HG03439 (cell line): ENCODE measurements around the gene ACTR2.

Source experiments
- ATAC-seq: cut with Tn5 transposase; IDR thresholded peaks from one replicate; pipeline ENCODE4 v1.9.1; 2021; ENCODE audit warnings: mild to moderate bottlenecking, moderate library complexity; ENCODE audit not compliant: unreplicated experiment

Gene ACTR2

DNA sequence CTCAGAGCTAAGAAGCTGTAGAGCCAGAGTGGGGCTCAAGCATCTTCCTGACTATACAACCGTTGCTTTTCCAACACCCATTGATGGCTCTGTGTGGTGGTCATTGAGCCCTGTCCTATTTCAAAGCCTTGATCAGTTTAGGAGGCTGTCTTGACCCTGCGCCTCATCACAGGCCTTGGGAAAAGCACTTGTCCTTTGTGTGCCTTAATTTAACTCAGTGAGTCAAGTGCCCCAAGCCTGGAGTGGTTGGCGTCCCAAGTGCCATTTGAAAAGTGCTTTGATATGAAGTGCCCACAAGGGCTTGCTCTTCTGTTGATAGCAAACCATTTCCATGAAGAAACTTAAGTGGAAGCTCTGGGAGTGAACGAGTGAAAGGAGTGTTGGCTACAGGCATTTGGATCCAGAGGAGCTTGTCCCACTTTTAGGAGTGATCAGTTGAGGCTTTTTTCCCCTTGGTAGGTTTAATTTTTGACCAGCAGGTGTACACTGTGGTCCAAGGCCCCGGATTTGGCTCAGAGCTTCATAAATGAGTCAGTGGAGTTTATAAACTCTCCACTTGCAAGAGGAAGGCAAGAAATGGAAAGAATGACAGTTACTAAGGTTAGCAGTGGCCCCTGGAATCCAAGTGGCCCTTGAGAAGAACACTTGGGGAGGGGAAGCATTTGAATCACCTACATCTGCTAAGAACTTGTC, 50.3 kb downstream of the ACTR2 start:
- no peak for ATAC-seq

DNA sequence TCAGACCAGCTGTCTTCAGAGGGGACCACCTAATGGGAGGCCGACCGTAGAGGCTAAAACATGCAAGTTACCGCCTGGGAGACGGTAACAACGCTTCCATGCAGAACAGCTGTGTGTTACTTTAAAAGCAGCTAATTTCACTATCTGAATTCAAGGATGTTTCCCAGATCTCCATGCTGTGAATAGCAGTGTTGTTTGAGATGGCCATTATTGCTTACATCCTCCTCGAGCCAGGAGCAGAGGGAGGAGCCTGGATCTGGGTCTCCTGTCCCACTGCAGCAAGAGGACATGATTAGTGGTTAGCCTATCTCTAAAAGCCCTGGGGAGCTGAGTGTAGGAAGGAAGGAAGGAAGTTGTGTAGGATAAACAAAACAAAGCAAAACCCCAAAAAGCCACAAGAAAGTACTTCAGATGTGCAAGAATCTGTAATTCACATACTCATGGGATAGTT, 50.9 kb downstream of the ACTR2 start:
- ATAC-seq: no peak

DNA sequence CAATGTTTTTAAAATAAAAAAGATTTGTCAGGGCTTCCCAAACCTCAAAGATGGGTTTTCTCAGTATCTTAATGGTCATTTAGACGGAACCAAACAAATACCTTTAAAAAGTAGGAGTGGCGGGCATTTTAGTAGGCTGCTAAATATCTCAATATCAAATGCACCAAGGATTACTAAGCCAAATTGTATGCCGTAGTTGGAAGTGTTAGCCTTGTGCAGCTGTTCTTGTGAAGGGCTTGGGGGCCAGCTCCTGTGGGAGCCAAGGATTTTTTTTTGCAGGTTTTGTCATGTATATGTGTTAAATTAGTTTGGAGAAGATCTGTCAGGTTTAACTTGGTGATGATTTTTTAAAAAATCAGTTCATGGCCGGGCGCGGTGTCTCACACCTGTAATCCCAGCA, 52.1 kb downstream of the ACTR2 start:
- ATAC-seq: no peak

DNA sequence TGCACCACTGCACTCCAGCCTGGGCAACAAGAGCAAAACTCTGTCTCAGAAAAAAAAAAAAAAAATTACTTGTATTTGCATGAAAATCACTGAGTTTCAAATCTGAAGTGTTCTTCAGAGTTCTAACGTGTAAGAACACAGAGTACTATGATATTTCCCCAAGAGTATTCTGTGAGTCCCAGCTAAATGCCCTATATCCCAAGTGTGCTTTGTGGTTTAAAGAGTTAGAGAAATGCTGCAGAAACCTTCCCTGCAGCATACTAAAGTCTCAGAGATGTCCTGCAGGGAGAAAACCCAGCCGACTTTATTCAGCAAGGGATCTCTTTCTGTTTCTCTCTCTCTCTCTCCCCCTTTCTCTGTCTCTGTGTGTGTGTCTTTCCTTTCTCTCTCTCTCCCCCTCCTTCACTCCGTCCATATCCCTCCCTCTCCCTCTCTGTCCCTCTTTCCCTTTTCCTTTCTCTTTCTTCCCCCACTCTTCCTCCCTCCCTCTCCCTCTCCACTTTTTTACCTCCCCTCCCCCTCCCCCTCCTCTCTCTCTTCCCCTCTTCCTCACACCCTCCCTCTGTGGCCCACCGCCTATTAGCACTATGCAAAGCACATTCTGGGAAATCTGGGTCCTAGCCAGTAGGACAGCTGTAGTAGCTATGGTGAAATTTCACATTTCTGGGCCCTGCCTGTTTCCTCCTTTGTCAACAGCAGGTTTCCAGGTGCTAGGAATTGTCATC, 54.2 kb downstream of the ACTR2 start:
- no peak for ATAC-seq

DNA sequence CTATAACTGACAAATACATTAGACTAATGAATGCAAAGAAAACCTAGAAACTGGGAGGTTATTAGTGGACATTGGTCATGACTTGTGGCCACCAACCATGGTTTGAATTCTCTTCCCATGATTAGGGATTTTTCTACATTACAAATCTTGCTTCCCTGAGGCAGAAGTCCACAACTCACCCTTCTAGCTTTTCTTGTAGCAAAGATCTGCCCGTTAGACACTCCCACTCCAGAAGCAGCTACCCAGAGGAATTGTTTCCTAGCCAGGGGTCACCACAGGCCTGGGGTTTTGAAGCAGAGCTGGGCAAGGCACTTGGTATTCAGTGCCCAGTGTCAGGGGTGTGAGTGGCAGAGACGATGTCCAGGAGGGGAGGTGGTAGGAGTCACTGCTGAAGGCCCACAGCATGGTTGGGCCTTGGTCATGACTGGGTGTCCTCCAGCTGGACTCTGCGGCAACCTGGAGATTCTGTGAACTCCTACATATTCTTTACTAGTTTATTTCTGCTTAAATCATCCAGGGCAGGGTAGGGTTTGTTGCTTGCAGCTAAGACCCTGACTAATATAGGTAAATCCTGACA, 54.9 kb downstream of the ACTR2 start:
- ATAC-seq: no peak

DNA sequence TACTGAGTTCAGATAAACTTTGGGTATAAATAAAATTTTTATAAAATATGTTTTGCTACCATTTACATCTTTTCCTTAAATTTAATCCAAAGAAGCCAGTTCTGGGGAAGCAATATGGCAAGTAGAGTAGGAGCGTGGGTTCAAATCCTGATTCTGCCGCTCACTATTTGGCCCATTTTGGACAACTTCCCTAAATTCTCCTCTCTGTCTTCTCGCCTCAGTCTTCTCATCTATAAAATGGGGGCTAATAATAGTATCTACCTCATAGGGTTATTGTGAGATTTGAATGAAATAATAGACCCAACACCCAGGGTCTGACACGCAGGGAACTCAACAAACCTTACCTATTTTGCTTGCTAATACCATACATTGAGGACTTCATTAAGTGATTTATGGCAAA, 59.7 kb downstream of the ACTR2 start:
- ATAC-seq: no peak

DNA sequence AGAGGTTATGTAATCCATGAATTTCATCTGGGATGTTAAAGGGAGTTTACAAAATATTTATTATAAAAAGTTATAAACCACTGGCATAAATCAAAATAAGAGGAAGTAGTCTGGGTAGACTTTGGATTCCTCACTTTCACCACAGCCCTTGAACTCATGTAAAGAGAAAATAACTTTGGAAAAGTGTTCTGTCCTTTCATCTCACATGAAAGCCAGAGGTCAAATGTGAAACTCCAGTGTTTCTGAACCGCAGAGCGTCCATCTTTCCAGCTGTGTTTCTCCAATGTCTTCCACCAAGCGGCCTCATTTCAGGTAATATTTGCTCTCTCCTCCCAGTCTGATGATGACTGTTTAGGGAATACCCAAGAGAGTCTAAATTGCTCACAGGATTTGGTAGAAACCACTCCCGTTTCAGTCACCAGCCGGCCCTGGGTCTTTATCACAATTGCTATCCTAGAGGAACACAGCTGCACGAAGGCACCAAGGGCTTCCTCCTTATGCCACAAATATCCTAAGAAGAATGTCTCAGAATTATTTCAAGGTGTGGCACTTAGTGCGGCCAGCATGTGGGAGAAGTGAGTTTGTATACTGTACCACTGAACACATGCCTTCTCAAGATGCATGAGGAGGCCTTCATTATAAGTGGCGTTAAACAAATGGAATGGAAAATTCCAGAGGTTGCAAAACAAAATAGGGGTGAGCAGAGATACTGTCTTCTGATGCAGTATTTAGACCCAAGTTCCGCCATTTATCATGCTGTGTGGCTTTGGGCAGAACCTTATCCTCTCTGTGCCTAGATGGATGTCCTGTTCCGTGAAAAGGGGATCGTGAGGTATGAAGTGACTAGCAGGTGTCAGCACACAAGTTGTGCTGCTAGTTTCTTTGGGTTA, 63.8 kb downstream of the ACTR2 start:
- ATAC-seq: no peak

DNA sequence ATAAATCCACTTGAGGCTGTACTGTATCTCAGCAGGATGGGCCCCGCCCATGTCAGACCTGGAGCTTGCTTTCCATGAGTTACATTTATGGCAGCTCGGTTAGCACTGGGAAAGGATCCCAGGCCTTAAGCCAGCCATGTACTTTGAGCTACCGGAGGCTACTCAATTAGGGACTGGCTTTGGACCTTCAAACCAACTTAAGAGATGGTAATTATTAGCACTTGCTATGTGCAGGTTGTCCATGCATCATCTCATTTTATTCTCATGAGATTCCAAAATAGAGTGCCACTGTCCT, 64.4 kb downstream of the ACTR2 start:
- no peak for ATAC-seq

DNA sequence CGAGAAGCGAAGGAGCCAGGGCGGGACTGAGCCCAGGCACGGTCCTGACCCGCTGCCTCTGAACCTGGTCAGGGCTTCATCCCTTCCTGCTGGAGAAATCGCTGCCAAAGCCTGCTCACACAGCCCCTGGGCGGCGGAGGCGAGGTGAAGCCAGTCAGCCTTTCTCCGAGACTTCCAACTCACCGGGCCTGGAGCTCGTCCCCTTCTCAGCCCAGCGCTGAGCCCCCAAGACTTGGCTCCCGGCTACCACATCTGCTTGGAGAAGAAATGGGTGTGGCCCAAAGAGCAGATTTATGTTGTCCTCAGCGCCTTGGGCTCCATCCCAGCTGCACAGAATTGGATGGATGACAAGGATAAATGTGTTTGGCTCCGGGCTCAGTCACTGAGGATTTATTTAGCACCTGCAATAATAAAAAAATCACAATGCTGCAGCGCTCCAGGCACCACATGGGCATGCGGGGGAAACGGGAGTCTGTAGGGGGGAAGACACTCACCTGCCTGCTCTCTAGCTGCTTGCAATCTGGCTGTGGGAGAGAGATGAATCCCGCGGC, 64.9 kb downstream of the ACTR2 start:
- no peak for ATAC-seq

DNA sequence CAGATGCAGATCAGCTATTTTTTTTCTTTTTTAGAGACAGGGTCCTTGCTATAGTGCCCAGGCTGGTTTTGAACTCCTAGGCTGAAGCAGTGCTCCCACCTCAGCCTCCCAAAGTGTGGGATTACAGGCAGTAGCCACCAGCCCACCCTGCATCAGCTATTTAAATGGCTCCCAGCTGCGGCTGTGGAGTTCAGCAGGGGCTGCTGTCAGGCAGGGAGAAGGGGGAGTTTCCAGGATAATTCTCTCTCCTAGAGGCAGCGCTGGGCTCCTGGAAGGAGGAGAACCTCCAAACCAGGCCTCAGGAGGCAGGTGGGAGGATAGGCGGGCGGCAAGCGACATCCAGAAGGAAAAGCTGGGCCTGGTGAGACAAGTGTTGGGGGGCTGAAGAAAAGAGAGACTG, 65.7 kb downstream of the ACTR2 start:
- ATAC-seq: no peak

DNA sequence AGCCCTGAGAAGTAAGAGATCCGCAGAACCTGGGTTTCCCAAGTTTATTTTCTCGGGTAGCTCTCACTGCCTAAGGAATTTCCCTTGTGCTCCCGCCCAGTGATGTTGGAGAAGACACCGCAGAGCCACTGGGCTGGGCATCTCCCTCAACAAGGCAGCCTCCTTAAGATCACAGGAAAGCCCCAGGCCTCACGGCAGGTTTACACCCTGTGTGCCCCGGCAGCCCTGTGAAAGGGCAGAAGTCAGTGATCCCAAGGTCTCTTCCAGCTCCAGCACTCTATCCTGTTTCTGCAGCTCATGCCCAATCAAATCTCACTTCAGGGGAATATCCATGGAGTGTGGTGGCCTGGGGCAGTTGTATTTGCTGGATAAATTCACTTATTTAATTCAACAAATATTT, 66.5 kb downstream of the ACTR2 start:
- no peak for ATAC-seq

DNA sequence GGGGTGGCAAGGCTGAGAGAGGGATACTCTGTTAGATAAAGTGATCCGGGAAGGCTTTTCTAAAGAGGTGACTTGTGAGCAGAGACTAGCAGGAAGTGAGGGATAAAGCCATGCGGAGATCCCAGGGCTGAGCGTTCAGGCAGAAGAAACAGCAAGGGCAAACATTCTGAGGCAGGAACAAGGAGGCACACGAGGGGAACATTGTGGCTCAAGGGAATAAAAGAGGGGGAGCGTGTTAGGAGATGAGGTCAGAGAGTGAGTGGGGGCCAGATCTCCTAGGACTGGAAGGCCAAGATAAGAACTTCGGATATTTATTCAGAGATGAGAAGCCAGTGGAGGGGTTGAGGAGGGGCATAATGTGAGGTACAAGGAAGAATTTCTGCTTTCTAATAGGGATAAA, 67.1 kb downstream of the ACTR2 start:
- no peak for ATAC-seq

DNA sequence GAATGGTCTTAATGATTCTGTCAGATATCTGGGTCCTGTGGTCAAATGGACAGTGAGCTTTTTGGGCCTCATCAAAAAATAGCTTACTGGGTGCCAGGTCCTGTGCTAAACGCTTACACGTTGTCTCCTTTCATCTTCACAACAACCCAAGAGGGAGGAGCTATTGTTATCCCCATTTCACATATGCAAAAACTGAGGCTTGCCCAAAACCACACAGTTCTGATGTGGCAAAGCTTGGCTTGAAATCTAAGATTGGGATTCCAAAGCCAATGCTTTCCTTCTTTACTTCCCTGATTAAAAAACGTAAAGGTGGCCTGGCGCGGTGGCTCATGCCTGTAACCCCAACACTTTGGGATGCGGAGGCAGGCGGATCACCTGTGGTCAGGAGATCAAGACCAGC, 69.3 kb downstream of the ACTR2 start:
- no peak for ATAC-seq

DNA sequence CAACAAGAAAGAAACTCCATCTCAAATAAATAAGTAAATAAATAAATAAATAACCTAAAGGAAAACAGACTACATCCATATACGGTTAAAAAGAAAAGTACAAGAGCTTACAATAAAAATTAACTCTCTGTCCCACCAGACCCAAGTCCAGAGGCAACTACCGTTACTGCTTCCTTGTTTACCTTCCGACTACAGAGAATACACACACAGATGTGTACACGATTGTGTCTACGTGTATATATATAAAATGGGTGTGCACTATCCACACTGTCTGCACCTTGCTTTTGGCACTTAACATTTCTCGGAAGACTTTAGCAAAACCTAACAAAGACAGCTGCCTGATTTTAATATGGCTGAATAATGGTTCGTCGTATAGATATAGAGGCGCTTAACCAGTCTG, 69.9 kb downstream of the ACTR2 start:
- ATAC-seq: no peak

DNA sequence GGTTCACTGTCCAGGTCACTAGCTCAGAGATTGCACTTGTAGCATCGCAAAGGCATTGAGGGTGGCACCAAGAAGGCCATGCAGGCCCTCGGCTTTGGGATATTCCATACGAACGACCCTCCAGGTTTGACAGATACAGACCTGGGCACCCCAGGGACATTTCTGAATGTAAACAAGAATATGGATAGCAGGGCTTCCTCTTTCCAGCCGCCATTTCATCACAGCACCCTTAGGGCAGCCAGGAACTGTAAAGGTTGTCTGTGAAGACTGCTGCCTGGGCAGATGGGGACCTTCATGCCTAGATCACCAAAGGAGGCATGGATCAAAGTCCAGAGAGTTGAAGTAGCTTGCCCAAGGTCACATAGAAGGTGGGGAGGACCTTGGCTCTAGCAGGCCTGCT, 70.5 kb downstream of the ACTR2 start:
- ATAC-seq: no peak

DNA sequence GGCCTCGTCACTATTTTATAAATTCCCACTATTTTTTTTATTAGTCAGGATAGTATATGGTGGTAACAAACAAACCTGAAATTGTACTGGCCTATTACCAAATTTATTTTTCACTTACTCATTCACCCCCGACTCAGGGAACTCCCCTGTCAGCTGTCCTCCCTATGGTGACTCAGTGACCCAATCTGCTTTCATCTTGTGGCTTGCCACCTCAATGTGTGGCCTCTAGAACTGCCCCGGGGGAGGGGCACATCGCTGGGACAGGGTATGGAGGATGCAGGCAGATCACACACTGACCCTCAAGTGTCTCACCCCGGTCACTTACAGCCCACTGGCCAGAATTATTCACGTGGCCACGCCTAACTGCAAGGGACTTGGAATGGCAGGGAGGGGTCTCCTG, 71.6 kb downstream of the ACTR2 start:
- no peak for ATAC-seq

DNA sequence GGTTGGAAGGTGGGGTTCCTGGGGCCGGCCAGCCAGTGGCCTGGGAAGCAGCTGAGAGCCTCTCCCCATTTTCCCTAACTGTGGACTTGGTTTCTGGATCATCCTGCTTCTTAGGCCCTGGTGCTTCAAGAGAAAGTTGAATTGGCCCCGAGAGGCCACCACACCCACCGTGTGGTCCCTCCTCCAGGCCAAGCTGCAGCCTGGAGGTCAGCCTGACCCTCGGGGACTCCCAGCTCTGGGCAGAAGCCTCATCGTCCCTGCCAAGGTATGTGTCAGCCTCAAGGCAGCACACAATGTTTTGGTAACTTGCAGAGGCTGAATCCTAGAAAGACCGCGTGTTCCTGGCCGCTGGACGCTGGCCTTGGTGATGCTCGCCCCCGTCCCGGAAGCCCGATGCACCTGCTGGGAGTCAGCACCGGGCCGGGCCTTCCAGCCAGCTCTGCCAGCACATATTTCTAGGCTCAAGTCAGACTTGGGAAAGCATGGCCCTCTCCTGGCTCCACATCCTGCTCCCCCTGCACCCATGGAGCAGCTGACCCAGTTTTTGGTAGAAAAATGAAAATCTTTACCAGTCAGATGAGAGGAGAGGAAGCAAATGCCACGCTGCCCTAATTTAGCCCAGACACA, 72.6 kb downstream of the ACTR2 start:
- no peak for ATAC-seq

DNA sequence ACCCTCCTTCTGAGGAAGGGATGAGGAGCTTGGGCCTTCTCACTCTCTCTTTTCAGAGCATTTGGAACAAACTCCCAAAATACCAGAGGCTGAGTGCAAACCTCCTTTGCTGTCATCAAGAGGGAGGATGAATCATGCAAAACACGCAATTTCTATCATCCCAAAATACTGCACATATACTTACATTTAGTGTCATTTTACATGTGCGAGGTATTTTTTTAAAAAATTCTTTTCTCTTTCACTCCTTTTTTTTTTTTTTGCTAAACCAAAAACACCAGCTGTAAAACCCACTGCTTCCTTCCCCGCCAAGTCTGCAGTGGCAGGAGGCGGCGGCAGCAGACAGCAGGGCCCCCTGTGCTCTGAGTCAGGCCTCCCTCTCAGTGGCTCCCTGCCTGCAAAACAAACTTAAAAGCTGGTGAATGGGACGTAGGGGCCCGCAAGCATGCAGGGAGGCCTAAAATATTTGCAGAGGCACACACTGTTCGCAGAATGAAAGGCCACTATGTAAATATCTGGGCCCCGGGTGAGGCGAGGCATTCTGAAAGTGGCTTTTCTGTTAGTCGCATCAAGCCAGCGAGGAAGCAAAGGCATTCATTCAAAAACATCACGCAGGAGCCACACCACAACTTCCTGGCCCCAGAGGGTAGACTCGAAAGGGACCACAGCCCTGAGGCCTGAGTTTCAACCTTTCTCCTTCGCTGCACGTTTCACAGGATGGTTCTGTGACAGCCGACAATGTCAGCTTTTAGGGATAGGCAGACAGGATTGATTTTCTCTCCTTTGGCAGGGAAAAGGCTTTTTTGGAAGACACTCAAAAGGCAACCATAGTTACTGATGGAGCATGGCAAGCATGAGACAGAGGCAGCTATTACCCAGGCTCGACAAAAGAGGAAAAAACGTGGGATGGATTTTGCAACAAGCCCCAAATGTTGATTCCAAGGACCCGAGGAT, 73.4 kb downstream of the ACTR2 start:
- ATAC-seq: peak; percentile 82

DNA sequence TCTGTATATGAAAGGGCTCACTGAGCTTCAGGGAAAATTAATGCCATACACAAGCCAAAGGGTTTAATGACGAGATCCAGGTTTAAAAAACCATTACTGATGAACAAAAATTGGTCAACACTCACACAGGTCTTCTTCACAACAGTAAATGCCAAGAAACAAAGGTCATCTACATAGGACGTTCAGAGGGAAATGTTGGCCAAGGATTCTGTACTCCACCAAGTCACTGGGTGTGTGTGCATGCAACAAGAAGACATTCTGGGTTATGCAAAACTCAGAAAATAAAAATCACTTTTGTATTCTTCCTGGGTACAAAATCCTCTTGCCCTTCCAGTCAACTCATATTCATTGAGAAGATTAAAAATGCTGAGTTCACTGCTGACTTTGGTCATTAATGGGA, 78.3 kb downstream of the ACTR2 start:
- no peak for ATAC-seq

DNA sequence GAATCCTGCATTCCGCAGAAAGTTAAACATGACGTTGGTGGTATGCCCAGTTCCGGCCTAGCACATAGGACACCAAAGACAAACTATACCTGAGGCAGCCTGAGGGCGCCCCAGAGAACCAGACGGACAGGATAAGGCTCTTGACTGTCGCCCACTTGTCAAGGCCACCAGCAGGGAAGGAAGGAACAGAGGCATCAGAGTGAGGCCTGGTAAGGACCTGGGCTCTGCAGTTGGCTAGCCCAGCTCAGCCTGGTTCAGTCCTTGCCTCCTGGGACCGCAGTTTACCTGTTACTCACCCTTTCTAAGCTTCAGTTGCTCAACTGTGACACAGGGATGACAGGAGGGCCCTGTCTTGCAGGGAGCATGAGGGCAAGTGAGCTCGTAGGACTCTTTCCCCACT, 82.1 kb downstream of the ACTR2 start:
- no peak for ATAC-seq
